K562 (cell line): ENCODE measurements around the gene LATS2. TPM values are rescaled to one million over a fixed set of nuclear protein-coding genes. Genes with fewer than 3 reads are reported as not detected.

Experiments used
- ZNF324 ChIP-seq: fragments of 250-450 bp; sonication (Bioruptor Pico); IDR thresholded peaks from 2 replicates; pipeline ENCODE4 v1.4.0; 2020; ENCODE audit warnings: mild to moderate bottlenecking
- polyA plus RNA-seq, 8 experiments: library from polyadenylated mRNA; depleted of rRNA in 4 of 8; stranded (reverse) in 5 of 8; unstranded in 3 of 8; fragments of >200 nt; fragmentation: Nextera tagmentation in 2 of 8; fragmentation: Illumina TruSeq in 1 of 8; extraction: Ambion mirVana in 2 of 8; extraction: Trizol in 1 of 8; gene quantifications; 2 replicates each; pipeline versions ENCODE4 v1.2.1 to v1.2.3, GENCODE V29; 2011 to 2014; ENCODE audit warnings: inconsistent platforms in 1 of 8, missing spikeins in 1 of 8
- total RNA-seq, 7 experiments: library from RNA; depleted of rRNA in 6 of 7; stranded (reverse); fragments of >200 nt in 6 of 7; fragmentation: Illumina TruSeq in 2 of 7; extraction: Trizol in 2 of 7; gene quantifications; 2 replicates each; pipeline versions ENCODE4 v1.2.1 to v1.2.3, GENCODE V29; 2011 to 2021; ENCODE audit warnings: low replicate concordance in 1 of 7
- TF ChIP-seq, protein P1 (sequence below): fragments of 450-650 bp; IDR thresholded peaks from 2 replicates; pipeline ENCODE4 v1.6.1; 2016; ENCODE audit warnings: mild to moderate bottlenecking, moderate library complexity

The LATS2 gene
- total and polyA plus RNA-seq, 9 of the 15 experiments (the other 6 are each of a cell fraction or from before 2014, with no cell fraction given) = 0.18 to 3.7 (median 0.76) TPM

DNA sequence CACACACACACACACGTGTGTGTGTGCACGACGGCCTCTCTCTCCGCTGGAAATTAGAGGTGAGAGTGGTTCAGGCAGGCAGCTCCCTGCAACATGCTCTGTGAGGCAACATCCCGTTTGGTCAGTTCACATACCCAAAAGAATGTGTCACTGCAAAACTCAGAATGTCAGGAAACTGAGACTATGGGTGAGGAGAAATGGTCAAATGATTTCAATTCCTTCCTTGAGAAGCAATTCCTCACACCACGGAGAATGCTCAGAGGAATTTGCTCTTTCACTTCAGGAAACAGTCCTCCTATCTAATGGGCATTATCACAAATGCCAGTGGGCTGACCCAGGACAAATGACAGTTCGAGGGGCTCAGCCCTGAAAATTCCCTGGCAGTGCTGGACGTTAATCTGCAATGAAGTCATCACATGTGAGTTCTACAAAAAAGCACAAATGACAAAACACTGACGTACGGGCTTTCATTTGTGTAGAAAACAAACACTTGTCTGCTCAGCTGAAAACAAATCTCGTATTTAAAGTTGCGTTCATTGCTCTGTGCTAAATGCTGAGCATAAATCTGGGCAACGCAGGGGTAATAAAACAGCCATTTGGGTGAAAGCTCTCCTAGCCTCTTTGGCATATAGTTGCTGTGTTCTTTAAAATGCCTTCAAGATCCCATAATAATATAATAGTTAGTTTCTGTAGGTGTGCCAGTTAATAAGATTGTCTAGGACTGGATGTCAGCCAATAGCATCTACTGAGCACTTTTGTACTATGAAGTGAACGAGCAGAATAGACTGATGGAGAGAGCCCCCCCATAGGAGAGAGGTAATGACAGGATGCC, 18.6 kb upstream of the LATS2 start (continued):
- TF ChIP-seq, protein P1, sequence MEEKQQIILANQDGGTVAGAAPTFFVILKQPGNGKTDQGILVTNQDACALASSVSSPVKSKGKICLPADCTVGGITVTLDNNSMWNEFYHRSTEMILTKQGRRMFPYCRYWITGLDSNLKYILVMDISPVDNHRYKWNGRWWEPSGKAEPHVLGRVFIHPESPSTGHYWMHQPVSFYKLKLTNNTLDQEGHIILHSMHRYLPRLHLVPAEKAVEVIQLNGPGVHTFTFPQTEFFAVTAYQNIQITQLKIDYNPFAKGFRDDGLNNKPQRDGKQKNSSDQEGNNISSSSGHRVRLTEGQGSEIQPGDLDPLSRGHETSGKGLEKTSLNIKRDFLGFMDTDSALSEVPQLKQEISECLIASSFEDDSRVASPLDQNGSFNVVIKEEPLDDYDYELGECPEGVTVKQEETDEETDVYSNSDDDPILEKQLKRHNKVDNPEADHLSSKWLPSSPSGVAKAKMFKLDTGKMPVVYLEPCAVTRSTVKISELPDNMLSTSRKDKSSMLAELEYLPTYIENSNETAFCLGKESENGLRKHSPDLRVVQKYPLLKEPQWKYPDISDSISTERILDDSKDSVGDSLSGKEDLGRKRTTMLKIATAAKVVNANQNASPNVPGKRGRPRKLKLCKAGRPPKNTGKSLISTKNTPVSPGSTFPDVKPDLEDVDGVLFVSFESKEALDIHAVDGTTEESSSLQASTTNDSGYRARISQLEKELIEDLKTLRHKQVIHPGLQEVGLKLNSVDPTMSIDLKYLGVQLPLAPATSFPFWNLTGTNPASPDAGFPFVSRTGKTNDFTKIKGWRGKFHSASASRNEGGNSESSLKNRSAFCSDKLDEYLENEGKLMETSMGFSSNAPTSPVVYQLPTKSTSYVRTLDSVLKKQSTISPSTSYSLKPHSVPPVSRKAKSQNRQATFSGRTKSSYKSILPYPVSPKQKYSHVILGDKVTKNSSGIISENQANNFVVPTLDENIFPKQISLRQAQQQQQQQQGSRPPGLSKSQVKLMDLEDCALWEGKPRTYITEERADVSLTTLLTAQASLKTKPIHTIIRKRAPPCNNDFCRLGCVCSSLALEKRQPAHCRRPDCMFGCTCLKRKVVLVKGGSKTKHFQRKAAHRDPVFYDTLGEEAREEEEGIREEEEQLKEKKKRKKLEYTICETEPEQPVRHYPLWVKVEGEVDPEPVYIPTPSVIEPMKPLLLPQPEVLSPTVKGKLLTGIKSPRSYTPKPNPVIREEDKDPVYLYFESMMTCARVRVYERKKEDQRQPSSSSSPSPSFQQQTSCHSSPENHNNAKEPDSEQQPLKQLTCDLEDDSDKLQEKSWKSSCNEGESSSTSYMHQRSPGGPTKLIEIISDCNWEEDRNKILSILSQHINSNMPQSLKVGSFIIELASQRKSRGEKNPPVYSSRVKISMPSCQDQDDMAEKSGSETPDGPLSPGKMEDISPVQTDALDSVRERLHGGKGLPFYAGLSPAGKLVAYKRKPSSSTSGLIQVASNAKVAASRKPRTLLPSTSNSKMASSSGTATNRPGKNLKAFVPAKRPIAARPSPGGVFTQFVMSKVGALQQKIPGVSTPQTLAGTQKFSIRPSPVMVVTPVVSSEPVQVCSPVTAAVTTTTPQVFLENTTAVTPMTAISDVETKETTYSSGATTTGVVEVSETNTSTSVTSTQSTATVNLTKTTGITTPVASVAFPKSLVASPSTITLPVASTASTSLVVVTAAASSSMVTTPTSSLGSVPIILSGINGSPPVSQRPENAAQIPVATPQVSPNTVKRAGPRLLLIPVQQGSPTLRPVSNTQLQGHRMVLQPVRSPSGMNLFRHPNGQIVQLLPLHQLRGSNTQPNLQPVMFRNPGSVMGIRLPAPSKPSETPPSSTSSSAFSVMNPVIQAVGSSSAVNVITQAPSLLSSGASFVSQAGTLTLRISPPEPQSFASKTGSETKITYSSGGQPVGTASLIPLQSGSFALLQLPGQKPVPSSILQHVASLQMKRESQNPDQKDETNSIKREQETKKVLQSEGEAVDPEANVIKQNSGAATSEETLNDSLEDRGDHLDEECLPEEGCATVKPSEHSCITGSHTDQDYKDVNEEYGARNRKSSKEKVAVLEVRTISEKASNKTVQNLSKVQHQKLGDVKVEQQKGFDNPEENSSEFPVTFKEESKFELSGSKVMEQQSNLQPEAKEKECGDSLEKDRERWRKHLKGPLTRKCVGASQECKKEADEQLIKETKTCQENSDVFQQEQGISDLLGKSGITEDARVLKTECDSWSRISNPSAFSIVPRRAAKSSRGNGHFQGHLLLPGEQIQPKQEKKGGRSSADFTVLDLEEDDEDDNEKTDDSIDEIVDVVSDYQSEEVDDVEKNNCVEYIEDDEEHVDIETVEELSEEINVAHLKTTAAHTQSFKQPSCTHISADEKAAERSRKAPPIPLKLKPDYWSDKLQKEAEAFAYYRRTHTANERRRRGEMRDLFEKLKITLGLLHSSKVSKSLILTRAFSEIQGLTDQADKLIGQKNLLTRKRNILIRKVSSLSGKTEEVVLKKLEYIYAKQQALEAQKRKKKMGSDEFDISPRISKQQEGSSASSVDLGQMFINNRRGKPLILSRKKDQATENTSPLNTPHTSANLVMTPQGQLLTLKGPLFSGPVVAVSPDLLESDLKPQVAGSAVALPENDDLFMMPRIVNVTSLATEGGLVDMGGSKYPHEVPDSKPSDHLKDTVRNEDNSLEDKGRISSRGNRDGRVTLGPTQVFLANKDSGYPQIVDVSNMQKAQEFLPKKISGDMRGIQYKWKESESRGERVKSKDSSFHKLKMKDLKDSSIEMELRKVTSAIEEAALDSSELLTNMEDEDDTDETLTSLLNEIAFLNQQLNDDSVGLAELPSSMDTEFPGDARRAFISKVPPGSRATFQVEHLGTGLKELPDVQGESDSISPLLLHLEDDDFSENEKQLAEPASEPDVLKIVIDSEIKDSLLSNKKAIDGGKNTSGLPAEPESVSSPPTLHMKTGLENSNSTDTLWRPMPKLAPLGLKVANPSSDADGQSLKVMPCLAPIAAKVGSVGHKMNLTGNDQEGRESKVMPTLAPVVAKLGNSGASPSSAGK = no peak
- no peak for TF ChIP-seq ZNF324
